ENCODE data around the gene KCNQ5. TPM values are rescaled to one million over a fixed set of nuclear protein-coding genes. Genes with fewer than 3 reads are reported as not detected.
A peak's percentile ranks its signal among the peaks of the same experiment; 100 is the strongest.

The KCNQ5 gene
- total RNA-seq, 1 donor from 2014 or later = 2.1 TPM

GRCh38 chr6:73028124-73028766, 406.4 kb downstream of the KCNQ5 start:
- TF ChIP-seq CTCF (IDR thresholded peaks at IDR 0.05; ENCODE audit: insufficient read depth, low read length, severe bottlenecking) = no peak
- Histone ChIP-seq H3K27me3 (ENCODE audit: control insufficient read depth, insufficient read depth, low read length) (no peaks in the 10 kb centered on the region), H3K36me3 (ENCODE audit: control insufficient read depth, insufficient read depth, low read length) (no peaks in the 10 kb centered on the region), H3K4me3 (ENCODE audit: low read depth, low read length) (no peak overlapping the region)
- DNase-seq (ENCODE audit: low read depth) (no peak), FAIRE-seq (no peak)

- no peak overlapping the region for H3K4me3 ChIP-seq (ENCODE audit: low read depth, low read length)
- TF ChIP-seq CTCF (IDR thresholded peaks at IDR 0.05; ENCODE audit: insufficient read depth, low read length, severe bottlenecking) = no peak
- H3K27me3 ChIP-seq (ENCODE audit: control insufficient read depth, insufficient read depth, low read length) = no peaks in the 10 kb centered on the region
- no peak for FAIRE-seq
- no peak for DNase-seq (ENCODE audit: low read depth)
- no peaks in the 10 kb centered on the region for H3K36me3 ChIP-seq (ENCODE audit: control insufficient read depth, insufficient read depth, low read length)
Measured at GRCh38 chr6:73028893-73029450, 407.1 kb downstream of the KCNQ5 start.

- H3K4me3 ChIP-seq (ENCODE audit: low read depth, low read length) = no peak overlapping the region
- no peak for FAIRE-seq
- H3K36me3 ChIP-seq (ENCODE audit: control insufficient read depth, insufficient read depth, low read length) = no peaks in the 10 kb centered on the region
- no peaks in the 10 kb centered on the region for H3K27me3 ChIP-seq (ENCODE audit: control insufficient read depth, insufficient read depth, low read length)
- no peak for TF ChIP-seq CTCF (IDR thresholded peaks at IDR 0.05; ENCODE audit: insufficient read depth, low read length, severe bottlenecking)
- DNase-seq (ENCODE audit: low read depth) = peak; percentile 44
Measured at GRCh38 chr6:73030257-73030656, 408.4 kb downstream of the KCNQ5 start.

GRCh38 chr6:73030791-73031782, 409.2 kb downstream of the KCNQ5 start:
- Histone ChIP-seq H3K4me3 (ENCODE audit: low read depth, low read length) (no peak overlapping the region), H3K27me3 (ENCODE audit: control insufficient read depth, insufficient read depth, low read length) (no peaks in the 10 kb centered on the region), H3K36me3 (ENCODE audit: control insufficient read depth, insufficient read depth, low read length) (no peaks in the 10 kb centered on the region)
- DNase-seq (ENCODE audit: low read depth) (no peak), FAIRE-seq (peak; percentile 40)
- no peak for TF ChIP-seq CTCF (IDR thresholded peaks at IDR 0.05; ENCODE audit: insufficient read depth, low read length, severe bottlenecking)

GRCh38 chr6:73032586-73032985, 410.7 kb downstream of the KCNQ5 start:
- no peaks in the 10 kb centered on the region for H3K36me3 ChIP-seq (ENCODE audit: control insufficient read depth, insufficient read depth, low read length)
- peak; percentile 72 for FAIRE-seq
- H3K4me3 ChIP-seq (ENCODE audit: low read depth, low read length) = no peak overlapping the region
- no peak for TF ChIP-seq CTCF (IDR thresholded peaks at IDR 0.05; ENCODE audit: insufficient read depth, low read length, severe bottlenecking)
- H3K27me3 ChIP-seq (ENCODE audit: control insufficient read depth, insufficient read depth, low read length) = no peaks in the 10 kb centered on the region
- peak; percentile 92 for DNase-seq (ENCODE audit: low read depth)

Measured in bronchial epithelial cell (primary cell).